ES-I3 (cell line): Measurements from ENCODE around the gene STOML2.
A peak's percentile ranks its signal among the peaks of the same experiment; 100 is the strongest.
"Not testable (repeated sequence)": the region's sequence is repeated elsewhere in the genome, so short reads cannot be mapped to it uniquely, and the experiment has no call there.

ENCODE experiments used
- H3K36me3 ChIP-seq: 2 replicates; pipeline ENCODE4 v1.6.1; 2013; ENCODE audit warnings: mild to moderate bottlenecking, low read length, control low read depth, moderate library complexity; ENCODE audit not compliant: insufficient read depth
- H3K4me1 ChIP-seq: 2 replicates; pipeline ENCODE4 v1.6.1; 2013; ENCODE audit warnings: mild to moderate bottlenecking, control low read depth, low read length; ENCODE audit not compliant: insufficient read depth
- H3K9ac ChIP-seq: 2 replicates; pipeline ENCODE4 v1.6.1; 2013; ENCODE audit warnings: low read depth, mild to moderate bottlenecking, low read length, moderate library complexity
- H3K9me3 ChIP-seq: 2 replicates; pipeline ENCODE4 v1.6.1; 2013; ENCODE audit warnings: mild to moderate bottlenecking, low read length, moderate library complexity; ENCODE audit not compliant: control insufficient read depth, insufficient read depth

STOML2 gene

GRCh38 chr9:35102769-35103659, at the start of gene STOML2:
TSS of gene STOML2 (minus strand) at chr9:35103131. CDS start at chr9:35103094, 37 bp downstream.
- Histone ChIP-seq H3K36me3 (0 out of 2 replicates have a peak, but pooled peaks cover 12% of the 10 kb centered on the region), H3K4me1 (peaks cover 4% of the 10 kb centered on the region; the same call in 1 of the 2 replicates), H3K9ac (peak within 1 kb of the TSS; percentile 78), H3K9me3 (no peaks in the 10 kb centered on the region)

- H3K4me1 ChIP-seq, H3K9ac ChIP-seq, H3K36me3 ChIP-seq, H3K9me3 ChIP-seq: not testable (repeated sequence)
Measured at GRCh38 chr9:35147941-35148563, 45.1 kb upstream of the STOML2 start.

- Histone ChIP-seq H3K9me3 (peaks cover 6% of the 10 kb centered on the region), H3K9ac (no peak overlapping the region), H3K36me3 (no peaks in the 10 kb centered on the region), H3K4me1 (no peaks in the 10 kb centered on the region)
Measured at GRCh38 chr9:35142037-35142436, 39.1 kb upstream of the STOML2 start.

DNA sequence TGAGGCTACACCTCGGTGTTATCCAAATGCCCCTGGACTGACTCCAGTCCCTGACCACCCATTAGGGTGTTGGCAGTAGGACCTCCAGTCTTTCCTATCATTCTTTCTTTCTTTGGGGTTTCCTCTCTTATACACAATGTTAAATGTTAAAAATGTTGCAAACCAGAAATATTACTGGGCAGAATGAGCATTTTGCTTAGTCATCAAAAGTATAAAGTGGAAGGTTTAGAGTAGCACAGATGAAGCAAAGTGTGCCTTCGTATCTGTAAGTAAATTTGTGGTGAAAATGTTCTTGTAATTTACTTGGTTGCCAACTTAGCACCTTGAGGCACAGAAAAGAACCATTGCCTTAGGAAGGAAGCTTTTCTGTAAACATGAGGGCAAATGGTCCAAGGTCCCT, 37.2 kb upstream of the STOML2 start:
- Histone ChIP-seq H3K9me3 (peaks cover 6% of the 10 kb centered on the region), H3K9ac (no peak overlapping the region), H3K4me1 (no peaks in the 10 kb centered on the region), H3K36me3 (no peaks in the 10 kb centered on the region)

GRCh38 chr9:35136866-35137265, 33.9 kb upstream of the STOML2 start:
- H3K36me3 ChIP-seq, result no peaks in the 10 kb centered on the region
- no peak overlapping the region for H3K9ac ChIP-seq
- no peaks in the 10 kb centered on the region for H3K4me1 ChIP-seq
- H3K9me3 ChIP-seq, result peaks cover 4% of the 10 kb centered on the region

GRCh38 chr9:35135988-35136387, 33.1 kb upstream of the STOML2 start:
- Histone ChIP-seq H3K9me3 (no peaks in the 10 kb centered on the region), H3K36me3 (no peaks in the 10 kb centered on the region), H3K4me1 (no peaks in the 10 kb centered on the region), H3K9ac (no peak overlapping the region)

- Histone ChIP-seq H3K9me3 (peaks cover 4% of the 10 kb centered on the region), H3K4me1 (no peaks in the 10 kb centered on the region), H3K9ac (no peak overlapping the region), H3K36me3 (no peaks in the 10 kb centered on the region)
Measured at GRCh38 chr9:35134920-35135319, 32.0 kb upstream of the STOML2 start.

DNA sequence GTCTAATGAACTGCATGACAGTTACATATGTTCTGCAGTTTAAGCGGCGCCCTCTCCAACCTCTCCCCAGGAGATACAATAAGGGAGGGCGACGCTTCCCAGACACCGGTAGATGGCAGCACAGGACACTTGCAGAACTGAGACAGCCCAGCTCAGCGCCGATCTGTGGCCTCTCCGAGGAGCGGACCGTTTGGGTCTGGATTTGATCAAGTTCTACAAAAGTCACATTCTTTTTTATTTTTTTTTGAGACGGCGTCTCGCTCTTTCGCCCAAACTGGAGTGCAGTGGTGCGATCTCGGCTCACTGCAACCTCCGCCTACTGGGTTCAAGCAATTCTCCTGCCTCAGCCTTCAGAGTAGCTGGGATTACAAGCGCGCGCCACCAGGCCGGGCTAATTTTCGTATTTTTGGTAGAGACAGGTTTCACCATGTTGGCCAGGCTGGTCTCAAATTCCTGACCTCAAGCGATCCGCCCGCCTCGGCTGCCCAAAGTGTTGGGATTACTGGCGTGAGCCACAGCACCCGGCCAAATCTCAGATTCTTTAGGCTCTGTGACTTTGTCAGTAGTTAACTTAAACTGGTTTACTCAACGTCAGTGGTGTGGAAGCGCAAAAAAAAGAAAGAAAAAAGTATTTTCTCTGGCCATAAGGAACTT, 14.1 kb upstream of the STOML2 start:
- H3K9ac ChIP-seq, result peak overlapping the region; percentile 83
- peaks cover 8% of the 10 kb centered on the region for H3K4me1 ChIP-seq
- no peaks in the 10 kb centered on the region for H3K36me3 ChIP-seq

DNA sequence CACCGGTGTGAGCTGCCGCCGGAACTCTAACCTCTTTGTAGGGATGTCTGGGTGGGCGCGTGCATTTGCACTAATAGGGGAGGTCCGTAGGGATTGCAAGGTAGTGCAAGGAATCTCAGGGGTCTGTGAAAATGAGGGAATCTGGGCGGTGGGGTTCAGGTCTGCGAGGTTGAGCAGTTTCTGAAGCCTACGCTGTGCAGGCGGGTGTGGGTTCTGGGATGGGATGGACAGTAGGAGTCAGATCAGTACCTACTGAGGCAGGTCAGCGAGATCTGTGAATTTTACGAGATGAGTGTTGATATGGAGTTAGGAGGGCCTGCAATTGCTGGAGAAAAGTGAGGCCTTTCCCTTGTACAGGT, 13.6 kb upstream of the STOML2 start:
- Histone ChIP-seq H3K36me3 (no peaks in the 10 kb centered on the region), H3K9ac (peak overlapping the region; percentile 83; the same call in 1 of the 2 replicates), H3K9me3 (no peaks in the 10 kb centered on the region), H3K4me1 (peaks cover 9% of the 10 kb centered on the region)

More for the DNA sequence above, 14.1 kb upstream of the STOML2 start:
- H3K9me3 ChIP-seq, result no peaks in the 10 kb centered on the region

GRCh38 chr9:35115680-35116538, 13.0 kb upstream of the STOML2 start, which contains the start of gene ATOSB:
TSS of gene ATOSB (minus strand) at chr9:35115862. CDS start at chr9:35108274, 7,588 bp downstream.
- Histone ChIP-seq H3K36me3 (no peaks in the 10 kb centered on the region), H3K4me1 (peaks cover 9% of the 10 kb centered on the region), H3K9me3 (no peaks in the 10 kb centered on the region), H3K9ac (peak within 1 kb of the TSS; percentile 83; the same call in 1 of the 2 replicates)

- peak overlapping the region; percentile 73; the same call in 1 of the 2 replicates for H3K9ac ChIP-seq
- H3K9me3 ChIP-seq, result no peaks in the 10 kb centered on the region
- H3K36me3 ChIP-seq, result no peaks in the 10 kb centered on the region
- H3K4me1 ChIP-seq, result peaks cover 9% of the 10 kb centered on the region
Measured at GRCh38 chr9:35114840-35115628, 12.1 kb upstream of the STOML2 start.

DNA sequence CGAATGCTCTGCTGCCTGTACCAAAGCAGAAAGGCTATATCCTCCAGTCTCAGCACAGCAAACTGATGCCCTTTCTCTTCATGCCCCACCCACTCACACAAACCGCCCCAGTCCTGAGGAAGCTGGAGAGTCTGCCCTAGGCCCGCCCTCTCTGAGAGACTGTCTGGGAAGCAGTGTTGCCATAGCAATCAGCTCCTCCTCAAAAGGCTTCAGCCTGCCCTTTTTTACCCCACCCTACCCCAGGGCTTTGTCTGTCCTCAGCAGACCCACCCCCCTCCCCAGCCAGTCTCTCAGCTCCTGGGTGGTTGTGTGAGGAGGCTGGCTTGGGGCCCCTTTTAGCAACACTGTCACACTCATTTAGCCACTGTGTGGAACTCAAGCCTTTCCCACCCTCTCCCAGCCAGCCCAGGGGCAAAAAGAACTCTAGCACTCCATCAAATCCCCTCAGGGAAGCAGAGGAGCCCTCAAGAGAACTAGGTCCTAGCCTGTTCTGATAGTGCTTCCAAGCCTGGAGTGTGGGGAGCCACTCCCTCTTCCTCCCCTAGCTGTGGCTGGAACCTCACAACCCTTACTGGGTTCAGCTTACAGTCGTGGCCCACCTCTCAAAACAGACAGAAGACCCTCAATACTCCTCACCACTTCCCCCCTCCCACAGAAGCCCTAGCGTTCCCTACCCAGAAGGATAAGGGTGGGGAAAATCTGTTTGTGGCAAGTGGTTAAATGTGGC, 11.3 kb upstream of the STOML2 start:
- peak overlapping the region; percentile 73; the same call in 1 of the 2 replicates for H3K9ac ChIP-seq
- no peaks in the 10 kb centered on the region for H3K9me3 ChIP-seq
- peaks cover 9% of the 10 kb centered on the region for H3K4me1 ChIP-seq
- no peaks in the 10 kb centered on the region for H3K36me3 ChIP-seq
